Activated naive CD4-positive, alpha-beta T cell treated with anti-CD3 and anti-CD28 coated beads, Interleukin-2, amount 10 ng/mL, durations not matched to agents 7 days and 5 days (primary cell): ENCODE measurements around the gene SLC23A2.
"Not testable (repeated sequence)": the region's sequence is repeated elsewhere in the genome, so short reads cannot be mapped to it uniquely, and the experiment has no call there.

ENCODE experiments used
- CTCF ChIA-PET: fragments of 350-600 bp; sonication (Branson Sonifier 250); formaldehyde crosslinking; loops from one replicate; lab custom pipeline; 2021; ENCODE audit warnings: antibody characterized with exemption; lab: Charles Lee
- DNase-seq: peaks from one replicate; pipeline ENCODE4 v3.0.0-alpha.2; 2020
- H3K27ac Mint-ChIP-seq: one replicate; pipeline ENCODE4 v1.8.0; 2021; ENCODE audit warnings: mild to moderate bottlenecking, moderate library complexity, mixed read lengths
- H3K27me3 Mint-ChIP-seq: one replicate; pipeline ENCODE4 v1.8.0; 2021; ENCODE audit warnings: mild to moderate bottlenecking, mixed read lengths
- H3K36me3 Mint-ChIP-seq: one replicate; pipeline ENCODE4 v1.8.0; 2021; ENCODE audit warnings: mixed read lengths
- H3K4me1 Mint-ChIP-seq: one replicate; pipeline ENCODE4 v1.8.0; 2021; ENCODE audit warnings: mixed read lengths
- H3K4me3 Mint-ChIP-seq: one replicate; pipeline ENCODE4 v1.8.0; 2021; ENCODE audit warnings: mild to moderate bottlenecking, moderate library complexity, mixed read lengths
- H3K9me3 Mint-ChIP-seq: one replicate; pipeline ENCODE4 v1.8.0; 2021; ENCODE audit warnings: mixed read lengths

Gene SLC23A2

GRCh38 chr20:5001174-5002076, at the start of gene SLC23A2:
Gene SLC23A2, minus strand, starts transcription at chr20:5001510. Its CDS starts 68,948 bp downstream, at chr20:4932562.
- Mint-ChIP-seq H3K9me3 (no peaks in the 10 kb centered on the region), H3K4me1 (peaks cover 35% of the 10 kb centered on the region), H3K27ac (peak within 1 kb of the TSS; percentile 90), H3K27me3 (peaks cover 15% of the 10 kb centered on the region), H3K36me3 (peaks cover 6% of the 10 kb centered on the region), H3K4me3 (peak within 1 kb of the TSS; percentile 95)
- peak; percentile 69 for DNase-seq
- CTCF ChIA-PET = no interaction called here

DNA sequence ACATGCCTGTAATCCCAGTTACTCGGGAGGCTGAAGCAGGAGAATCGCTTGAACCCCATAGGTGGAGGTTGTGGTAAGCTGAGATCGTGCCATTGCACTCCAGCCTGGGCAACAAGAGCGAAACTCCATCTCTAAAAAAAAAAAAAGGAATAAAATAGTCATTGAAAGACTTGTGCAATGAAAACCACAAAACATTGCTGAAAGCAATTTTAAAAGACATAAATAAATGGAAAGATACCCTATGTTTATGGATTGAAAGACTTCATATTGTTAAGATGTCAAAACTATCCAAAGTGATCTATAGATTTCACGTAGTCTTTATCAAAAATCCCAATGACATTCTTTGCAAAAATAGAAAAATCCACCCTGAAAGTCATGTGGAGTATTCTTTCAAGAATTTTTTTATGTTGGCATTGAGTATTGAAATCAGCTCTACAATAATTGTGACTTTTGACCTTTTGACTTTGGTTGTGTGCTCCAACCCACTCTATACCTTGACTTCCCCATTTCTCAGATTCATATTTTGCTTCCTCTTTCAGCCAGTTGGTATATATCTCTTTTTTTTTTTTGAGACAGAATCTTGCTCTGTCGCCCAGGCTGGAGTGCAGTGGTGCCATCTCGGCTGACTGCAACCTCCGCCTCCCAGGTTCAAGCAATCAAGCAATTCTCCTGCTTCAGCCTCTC, 45.5 kb upstream of the SLC23A2 start:
- no peaks in the 10 kb centered on the region for H3K9me3 Mint-ChIP-seq
- no peak overlapping the region for H3K27ac Mint-ChIP-seq
- CTCF ChIA-PET = interaction anchor here (1.5 kb wide), 1 partner anchor 55 kb away, joined by 6 read pairs; no protein-coding TSS in a partner anchor
- no peaks in the 10 kb centered on the region for H3K36me3 Mint-ChIP-seq
- peaks cover 32% of the 10 kb centered on the region for H3K27me3 Mint-ChIP-seq
- no peak for DNase-seq
- H3K4me1 Mint-ChIP-seq = no peaks in the 10 kb centered on the region
- H3K4me3 Mint-ChIP-seq = no peak overlapping the region

- H3K4me1 Mint-ChIP-seq = no peaks in the 10 kb centered on the region
- no peaks in the 10 kb centered on the region for H3K9me3 Mint-ChIP-seq
- H3K27me3 Mint-ChIP-seq = peaks cover 32% of the 10 kb centered on the region
- no peak overlapping the region for H3K27ac Mint-ChIP-seq
- H3K4me3 Mint-ChIP-seq = no peak overlapping the region
- H3K36me3 Mint-ChIP-seq = no peaks in the 10 kb centered on the region
- DNase-seq = no peak
- CTCF ChIA-PET = interaction anchor here (0.6 kb wide), 1 partner anchor 287 kb away, joined by 3 read pairs; no protein-coding TSS in a partner anchor
Measured at GRCh38 chr20:5045906-5046305, 44.6 kb upstream of the SLC23A2 start.

GRCh38 chr20:5044075-5044620, 42.8 kb upstream of the SLC23A2 start:
- Mint-ChIP-seq H3K36me3 (no peaks in the 10 kb centered on the region), H3K4me1 (peaks cover 3% of the 10 kb centered on the region), H3K4me3 (no peak overlapping the region), H3K27ac (no peak overlapping the region), H3K9me3 (no peaks in the 10 kb centered on the region), H3K27me3 (peaks cover 31% of the 10 kb centered on the region)
- CTCF ChIA-PET = interaction anchor here (0.6 kb wide), 1 partner anchor 1539 kb away, joined by 3 read pairs; no protein-coding TSS in a partner anchor
- DNase-seq = no peak

DNA sequence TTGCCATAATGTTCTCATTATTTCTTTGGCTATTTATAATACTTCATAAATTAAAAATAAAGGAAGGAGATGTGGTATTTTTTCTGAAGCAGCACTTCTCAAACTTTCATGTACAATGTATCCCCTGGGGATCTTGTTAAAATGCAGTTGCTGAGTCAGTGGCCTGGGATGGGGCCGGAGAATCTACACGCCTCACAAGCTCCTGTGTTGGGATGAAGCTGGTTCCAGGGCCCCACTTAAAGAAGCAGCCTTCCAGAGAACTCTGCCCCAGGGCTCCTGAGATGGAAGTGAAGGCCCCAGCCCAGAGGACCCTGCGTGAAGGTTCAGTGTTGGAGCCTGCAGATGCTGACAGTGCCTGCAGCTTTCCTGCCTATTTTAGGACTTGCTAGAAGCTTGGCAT, 40.1 kb upstream of the SLC23A2 start:
- Mint-ChIP-seq H3K9me3 (no peaks in the 10 kb centered on the region), H3K27ac (no peak overlapping the region), H3K27me3 (peaks cover 16% of the 10 kb centered on the region), H3K4me3 (no peak overlapping the region), H3K36me3 (no peaks in the 10 kb centered on the region), H3K4me1 (peaks cover 7% of the 10 kb centered on the region)
- CTCF ChIA-PET = no interaction called here
- DNase-seq = no peak

DNA sequence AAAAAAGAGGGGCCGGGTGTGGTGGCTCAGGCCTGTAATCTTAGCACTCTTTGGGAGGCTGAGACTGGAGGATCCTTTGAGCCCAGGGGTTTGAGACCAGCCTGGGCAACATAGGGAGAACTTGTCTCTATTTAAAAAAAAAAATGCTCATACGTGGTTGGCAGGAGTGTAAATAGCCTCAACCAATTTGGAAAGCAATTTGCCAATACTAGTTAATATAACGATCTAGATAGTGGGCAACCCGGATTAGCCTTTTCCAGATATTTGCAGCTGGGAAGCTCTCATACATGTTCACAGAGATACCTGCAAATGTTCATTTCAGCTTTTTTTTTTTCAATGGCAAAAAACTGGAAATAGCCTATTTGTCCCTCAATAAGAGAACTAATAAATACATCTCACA, 39.0 kb upstream of the SLC23A2 start:
- CTCF ChIA-PET = interaction anchor here (1.1 kb wide), 1 partner anchor 64 kb away, joined by 3 read pairs; no protein-coding TSS in a partner anchor
- no peaks in the 10 kb centered on the region for H3K36me3 Mint-ChIP-seq
- peaks cover 7% of the 10 kb centered on the region for H3K4me1 Mint-ChIP-seq
- no peaks in the 10 kb centered on the region for H3K9me3 Mint-ChIP-seq
- H3K4me3 Mint-ChIP-seq = no peak overlapping the region
- DNase-seq = no peak
- H3K27me3 Mint-ChIP-seq = peaks cover 20% of the 10 kb centered on the region
- no peak overlapping the region for H3K27ac Mint-ChIP-seq

- peaks cover 19% of the 10 kb centered on the region for H3K27me3 Mint-ChIP-seq
- H3K9me3 Mint-ChIP-seq = no peaks in the 10 kb centered on the region
- H3K4me3 Mint-ChIP-seq = no peak overlapping the region
- no peak overlapping the region for H3K27ac Mint-ChIP-seq
- H3K36me3 Mint-ChIP-seq = no peaks in the 10 kb centered on the region
- CTCF ChIA-PET = interaction anchor here (1.1 kb wide), 1 partner anchor 65 kb away, joined by 3 read pairs; no protein-coding TSS in a partner anchor
- H3K4me1 Mint-ChIP-seq = peaks cover 7% of the 10 kb centered on the region
- no peak for DNase-seq
Measured at GRCh38 chr20:5039889-5040288, 38.6 kb upstream of the SLC23A2 start.

- Mint-ChIP-seq H3K4me1 (peaks cover 7% of the 10 kb centered on the region), H3K4me3 (no peak overlapping the region), H3K27ac (no peak overlapping the region), H3K27me3 (peaks cover 18% of the 10 kb centered on the region), H3K36me3 (no peaks in the 10 kb centered on the region), H3K9me3 (no peaks in the 10 kb centered on the region)
- peak; percentile 30 for DNase-seq
- CTCF ChIA-PET = interaction anchor here (1.1 kb wide), 1 partner anchor 65 kb away, joined by 3 read pairs; no protein-coding TSS in a partner anchor
Measured at GRCh38 chr20:5039255-5039657, 37.9 kb upstream of the SLC23A2 start.

- Mint-ChIP-seq H3K27me3 (peaks cover 18% of the 10 kb centered on the region), H3K4me3 (no peak overlapping the region), H3K27ac (no peak overlapping the region), H3K36me3 (no peaks in the 10 kb centered on the region), H3K4me1 (peaks cover 7% of the 10 kb centered on the region), H3K9me3 (no peaks in the 10 kb centered on the region)
- DNase-seq = no peak
- CTCF ChIA-PET = no interaction called here
Measured at GRCh38 chr20:5036828-5037227, 35.5 kb upstream of the SLC23A2 start.

DNA sequence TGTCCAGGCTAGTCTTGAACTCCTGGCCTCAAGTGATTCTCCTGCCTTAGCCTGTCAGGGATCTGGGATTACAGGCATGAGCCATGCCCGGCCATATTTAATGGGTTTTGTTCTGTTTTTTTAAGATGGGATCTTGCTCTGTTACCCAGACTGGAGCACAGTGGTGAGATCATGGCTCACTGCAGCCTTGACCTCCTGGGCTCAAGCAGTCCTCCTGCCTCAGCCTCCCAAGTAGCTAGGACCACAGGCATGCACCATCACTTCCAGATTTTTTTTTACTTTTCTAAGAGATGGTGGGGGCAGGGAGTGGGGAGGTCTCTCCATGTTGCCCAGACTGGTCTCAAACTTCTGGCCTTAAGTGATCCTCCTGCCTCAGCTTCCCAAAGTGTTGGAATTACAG, 34.2 kb upstream of the SLC23A2 start:
- H3K9me3 Mint-ChIP-seq, H3K4me3 Mint-ChIP-seq, DNase-seq, H3K36me3 Mint-ChIP-seq, H3K4me1 Mint-ChIP-seq, H3K27ac Mint-ChIP-seq: not testable (repeated sequence)
- CTCF ChIA-PET = interaction anchor here (1.4 to 2.2 kb wide), 2 partner anchors 14 to 20 kb away, joined by 4 to 7 read pairs; no protein-coding TSS in a partner anchor
- H3K27me3 Mint-ChIP-seq = peaks cover 26% of the 10 kb centered on the region

DNA sequence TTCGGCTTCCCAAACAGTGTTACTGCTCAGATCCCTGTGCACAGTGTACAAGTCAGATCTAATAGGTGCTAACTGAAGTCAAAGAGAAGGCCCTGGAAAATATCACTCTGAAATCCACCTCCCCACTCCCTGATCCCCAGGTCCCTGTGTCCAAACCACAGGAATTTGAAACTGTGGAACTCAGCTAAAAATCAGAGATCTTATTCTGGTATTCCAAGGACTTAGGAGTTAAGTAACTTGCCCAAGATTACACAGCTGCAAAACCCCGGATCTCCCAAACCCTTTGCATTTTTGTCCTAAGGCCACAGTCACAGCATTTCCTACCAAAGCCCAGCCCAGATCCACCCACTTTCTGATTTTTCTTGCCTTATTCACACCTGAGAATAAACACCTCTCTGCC, 32.3 kb upstream of the SLC23A2 start:
- Mint-ChIP-seq H3K9me3 (no peaks in the 10 kb centered on the region), H3K36me3 (no peaks in the 10 kb centered on the region), H3K4me3 (no peak overlapping the region), H3K27ac (no peak overlapping the region), H3K4me1 (peaks cover 3% of the 10 kb centered on the region), H3K27me3 (peaks cover 22% of the 10 kb centered on the region)
- CTCF ChIA-PET = interaction anchor here (2.2 kb wide), 1 partner anchor 22 kb away, joined by 7 read pairs; no protein-coding TSS in a partner anchor
- DNase-seq = no peak

DNA sequence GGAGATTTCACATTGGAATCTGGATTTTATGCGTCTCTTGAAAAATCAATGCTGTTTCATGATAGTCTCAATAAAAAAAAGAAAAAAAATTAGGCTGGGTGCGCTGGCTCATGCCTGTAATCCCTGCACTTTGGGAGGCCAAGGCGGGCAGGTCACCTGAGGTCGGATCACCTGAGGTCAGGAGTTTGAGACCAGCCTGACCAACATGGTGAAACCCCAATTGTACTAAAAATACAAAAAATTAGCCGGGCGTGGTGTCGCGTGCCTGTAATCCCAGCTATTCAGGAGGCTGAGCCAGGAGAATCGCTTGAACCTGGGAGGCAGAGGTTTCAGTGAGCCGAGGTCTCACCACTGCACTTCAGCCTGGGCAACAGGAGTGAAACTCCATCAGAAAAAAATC, 30.4 kb upstream of the SLC23A2 start:
- DNase-seq, H3K9me3 Mint-ChIP-seq, CTCF ChIA-PET, H3K4me3 Mint-ChIP-seq, H3K4me1 Mint-ChIP-seq, H3K27ac Mint-ChIP-seq, H3K36me3 Mint-ChIP-seq: not testable (repeated sequence)
- H3K27me3 Mint-ChIP-seq = peaks cover 22% of the 10 kb centered on the region

DNA sequence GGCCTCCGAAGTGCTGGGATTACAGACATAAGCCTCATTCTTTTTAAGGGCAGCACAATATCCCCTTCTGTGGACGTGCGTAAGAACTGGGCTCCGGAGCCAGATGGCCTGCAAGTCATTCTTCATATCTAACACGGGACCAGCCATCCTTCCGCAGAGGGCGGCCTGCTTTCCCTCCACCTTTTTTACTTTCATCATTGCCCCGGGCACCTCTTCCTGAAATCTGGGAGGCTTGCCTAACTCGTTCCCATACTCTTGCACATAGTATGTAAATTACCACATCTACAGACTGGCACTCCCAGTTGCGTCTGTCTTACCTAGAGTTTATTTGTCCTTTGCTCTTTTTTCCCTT, 29.9 kb upstream of the SLC23A2 start:
- no peak overlapping the region for H3K27ac Mint-ChIP-seq
- CTCF ChIA-PET = no interaction called here

More for the DNA sequence above, 29.9 kb upstream of the SLC23A2 start:
- no peak for DNase-seq
- Mint-ChIP-seq H3K4me1 (no peaks in the 10 kb centered on the region), H3K9me3 (no peaks in the 10 kb centered on the region), H3K4me3 (no peak overlapping the region), H3K36me3 (no peaks in the 10 kb centered on the region), H3K27me3 (peaks cover 22% of the 10 kb centered on the region)
